NCI-H146 treated with DMSO at 0.1 percent for 48 hours (cell line): ENCODE data around the gene BRPF3.
"Not testable (repeated sequence)": the region's sequence is repeated elsewhere in the genome, so short reads cannot be mapped to it uniquely, and the experiment has no call there.

Experiments
- DNase-seq: peaks from one replicate; lab custom pipeline; 2025; ENCODE audit not compliant: unreplicated experiment; lab: John Stamatoyannopoulos, UW

The BRPF3 gene

GRCh38 chr6:36200154-36200891 is 3.8 kb downstream of the BRPF3 start:
- DNase-seq, result no peak

- no peak for DNase-seq
These were observed 4.6 kb downstream of the BRPF3 start for GRCh38 chr6:36200998-36201596.

DNA sequence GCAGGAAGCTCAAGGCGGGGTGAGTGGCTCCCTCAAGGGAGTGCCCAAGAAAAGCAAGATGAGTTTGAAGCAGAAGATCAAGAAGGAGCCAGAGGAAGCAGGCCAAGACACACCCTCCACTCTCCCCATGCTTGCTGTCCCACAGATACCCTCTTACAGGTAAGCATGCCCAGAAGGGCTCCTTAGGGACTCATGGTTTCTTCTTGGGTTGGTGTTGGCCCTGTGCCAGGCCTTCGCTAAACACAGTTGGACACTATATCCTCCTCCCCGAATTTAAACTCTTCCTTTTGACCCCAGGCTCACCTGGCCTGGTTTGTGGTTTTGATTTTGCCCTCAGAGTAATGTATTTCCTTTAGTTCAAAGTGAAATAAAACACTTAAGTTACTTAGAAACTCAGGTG is 5.1 kb downstream of the BRPF3 start:
- no peak for DNase-seq

GRCh38 chr6:36202101-36202500 is 5.6 kb downstream of the BRPF3 start:
- no peak for DNase-seq

GRCh38 chr6:36204068-36204753 is 7.7 kb downstream of the BRPF3 start:
- DNase-seq, result no peak

DNA sequence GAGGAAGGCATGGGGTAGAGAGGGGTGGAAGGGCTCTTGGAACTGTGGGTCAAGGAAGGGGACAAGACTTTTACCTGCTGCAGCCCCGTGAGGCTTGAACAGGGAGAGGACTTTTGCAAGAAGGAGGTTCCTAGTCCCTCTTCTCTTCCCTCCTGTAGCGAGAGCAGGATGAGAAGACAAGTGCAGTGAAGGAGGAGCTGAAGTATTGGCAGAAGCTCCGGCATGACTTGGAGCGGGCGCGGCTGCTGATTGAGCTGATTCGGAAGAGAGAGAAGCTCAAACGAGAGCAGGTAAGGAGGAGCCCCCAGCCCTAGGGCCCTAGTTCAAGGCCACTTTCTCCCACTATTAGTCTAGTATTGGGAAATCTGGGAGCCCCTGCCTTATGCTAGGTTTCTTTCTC is 10.6 kb downstream of the BRPF3 start:
- no peak for DNase-seq

- DNase-seq, result no peak
These were observed 13.1 kb downstream of the BRPF3 start for GRCh38 chr6:36209606-36210005.

- no peak for DNase-seq
These were observed 13.6 kb downstream of the BRPF3 start for GRCh38 chr6:36210182-36210581.

DNA sequence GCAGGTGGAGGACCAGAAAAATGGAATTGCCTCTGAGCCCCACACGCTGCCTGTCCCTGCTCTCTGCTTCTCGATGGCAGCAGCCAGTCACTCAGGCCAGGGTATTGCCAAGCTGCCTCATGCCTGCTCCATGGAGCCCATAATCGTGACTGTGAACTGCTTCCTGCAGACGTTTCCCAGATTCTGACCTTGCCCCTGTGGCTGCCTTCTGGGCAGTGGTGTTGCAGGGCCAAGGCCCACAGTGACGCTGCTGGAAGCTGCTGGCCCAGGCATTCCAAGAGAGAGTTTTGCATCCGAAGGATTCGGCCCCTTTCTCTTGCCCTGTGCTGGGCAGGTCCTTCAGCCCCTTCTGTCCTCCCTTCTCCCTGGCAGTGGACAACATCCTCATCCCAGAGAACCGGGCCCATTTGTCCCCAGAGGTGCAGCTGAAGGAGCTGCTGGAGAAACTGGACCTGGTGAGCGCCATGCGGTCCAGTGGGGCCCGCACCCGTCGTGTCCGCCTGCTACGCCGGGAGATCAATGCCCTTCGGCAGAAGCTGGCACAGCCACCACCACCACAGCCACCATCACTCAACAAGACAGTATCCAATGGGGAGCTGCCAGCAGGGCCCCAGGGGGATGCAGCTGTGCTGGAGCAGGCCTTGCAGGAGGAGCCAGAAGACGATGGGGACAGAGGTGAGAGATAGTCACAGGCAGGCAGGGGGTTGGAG is 14.5 kb downstream of the BRPF3 start:
- no peak for DNase-seq

- no peak for DNase-seq
These were observed 20.0 kb downstream of the BRPF3 start for GRCh38 chr6:36216559-36216958.

DNA sequence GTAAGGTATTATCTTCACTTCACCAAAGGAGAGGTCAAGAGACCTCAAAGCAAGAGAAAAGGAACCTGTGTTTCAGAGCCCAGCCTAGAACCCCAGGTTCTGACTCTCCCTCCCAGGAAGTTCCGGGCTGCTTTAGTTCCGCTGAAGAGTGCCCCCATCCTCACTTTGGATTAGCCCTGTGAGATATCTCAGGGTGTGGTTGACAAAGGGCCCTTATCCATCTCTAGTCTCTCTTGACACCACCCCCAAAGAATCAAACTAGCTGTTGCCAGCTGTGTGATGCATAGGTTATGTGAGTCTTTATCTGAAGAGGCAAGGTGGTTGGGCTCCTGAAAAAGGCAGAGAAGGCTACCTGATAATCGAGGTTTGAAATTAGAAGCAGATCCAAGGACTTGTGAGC is 20.6 kb downstream of the BRPF3 start:
- no peak for DNase-seq

GRCh38 chr6:36217946-36218345 is 21.4 kb downstream of the BRPF3 start:
- DNase-seq, result no peak

- DNase-seq, result not testable (repeated sequence)
These were observed 22.0 kb downstream of the BRPF3 start for GRCh38 chr6:36218516-36218915.

- DNase-seq, result no peak
These were observed 22.5 kb downstream of the BRPF3 start for GRCh38 chr6:36219081-36219480.

DNA sequence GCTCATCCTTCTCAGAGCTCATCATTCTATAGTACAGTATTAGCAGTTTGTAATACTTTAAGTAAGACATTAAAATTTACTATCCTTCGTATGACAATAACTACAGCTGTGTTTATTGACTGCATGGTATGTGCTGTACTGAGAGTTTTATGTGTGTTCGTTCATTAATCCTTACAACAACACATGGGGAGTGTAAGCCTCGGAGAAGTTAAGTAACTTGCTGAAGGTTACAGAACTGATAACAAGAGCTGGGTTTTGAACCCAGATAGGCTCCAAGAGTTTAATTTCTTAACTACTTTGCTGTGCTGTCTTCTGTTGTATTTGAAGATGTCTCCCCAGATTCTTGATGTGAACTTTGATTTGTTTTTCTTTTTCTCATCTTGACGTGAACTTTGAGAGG is 23.7 kb downstream of the BRPF3 start:
- no peak for DNase-seq

DNA sequence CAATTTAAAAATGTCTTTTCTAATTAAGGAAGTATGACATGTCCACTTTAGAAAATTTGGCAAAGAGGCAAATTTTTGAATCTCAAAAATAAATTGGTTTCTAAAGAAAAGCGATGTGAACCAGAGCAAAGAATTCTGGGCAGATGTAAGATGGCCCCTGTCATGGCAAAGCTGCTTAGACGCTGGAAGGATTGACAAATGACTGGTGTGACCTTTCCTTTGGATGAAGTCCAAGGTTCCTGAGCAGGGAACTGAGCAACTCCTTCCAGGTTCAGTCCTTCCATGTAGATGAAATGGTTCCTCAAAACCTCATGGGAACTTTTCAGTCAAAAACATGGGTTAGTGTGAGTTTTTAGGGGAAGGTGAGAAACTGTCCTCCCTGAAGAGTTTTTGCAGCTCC is 25.1 kb downstream of the BRPF3 start:
- no peak for DNase-seq

- no peak for DNase-seq
These were observed 26.4 kb downstream of the BRPF3 start for GRCh38 chr6:36222924-36223323.

DNA sequence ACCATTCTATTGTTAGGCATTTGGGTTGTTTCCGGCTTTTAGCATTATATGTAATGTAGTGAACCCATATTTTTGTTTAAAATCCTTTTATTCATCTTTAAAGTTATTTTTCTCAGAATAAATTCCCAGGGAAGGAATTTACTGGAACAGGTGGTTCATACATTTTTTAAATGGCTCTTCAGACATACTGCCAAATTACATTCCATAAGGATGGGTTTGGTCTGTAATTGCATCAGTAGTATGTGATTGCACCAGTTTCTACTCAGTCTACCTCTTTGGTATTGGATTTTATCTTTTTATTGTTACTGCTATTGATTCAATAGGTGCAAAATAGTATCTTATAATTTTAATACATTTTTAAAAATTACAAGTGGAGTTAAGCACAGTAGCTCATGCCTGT is 27.2 kb downstream of the BRPF3 start:
- DNase-seq, result no peak

- no peak for DNase-seq
These were observed 28.4 kb downstream of the BRPF3 start for GRCh38 chr6:36224918-36225461.

DNA sequence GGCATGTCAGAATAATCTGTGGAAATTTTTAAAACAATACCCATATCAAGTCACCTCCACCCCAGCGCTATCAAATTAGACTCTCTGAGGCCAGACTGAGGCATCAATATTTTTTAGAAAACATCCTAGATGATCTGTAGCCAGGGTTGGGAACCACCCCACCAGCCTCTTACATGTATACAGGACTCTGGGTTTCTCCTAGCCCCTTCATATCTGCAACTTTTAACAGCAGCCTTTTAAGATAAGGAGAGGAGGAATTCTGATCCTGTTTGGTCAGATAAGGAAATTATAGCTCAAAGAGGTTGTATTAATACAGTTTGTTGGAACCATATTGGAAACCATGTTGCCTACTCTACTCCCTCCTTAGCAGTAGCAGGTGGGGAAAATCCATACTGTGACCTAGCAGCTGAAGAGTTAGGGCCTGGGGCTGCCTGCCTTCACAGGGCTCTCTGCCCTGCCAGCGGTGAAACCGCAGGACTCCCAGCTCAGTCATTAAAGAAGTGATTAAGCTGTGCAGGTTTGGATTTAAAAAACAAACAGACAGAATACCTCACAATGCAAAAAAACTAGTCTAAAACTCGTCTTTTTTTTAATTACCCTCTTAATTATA is 30.0 kb downstream of the BRPF3 start:
- DNase-seq, result no peak
